LNCaP clone FGC (cell line): ENCODE data around the gene LIPG.

Experiments
- DNase-seq: peaks from one replicate; pipeline ENCODE4 v3.0.0-alpha.2; 2011; ENCODE audit warnings: low read depth
- H3K4me3 ChIP-seq: 2 replicates; pipeline ENCODE4 v1.5.1; 2011; ENCODE audit warnings: mild to moderate bottlenecking, low read depth, low read length, control low read depth
- TF ChIP-seq, protein P1 (sequence below): IDR thresholded peaks from 2 replicates; pipeline ENCODE4 v1.5.1; 2012; ENCODE audit warnings: mild to moderate bottlenecking; ENCODE audit not compliant: control insufficient read depth, insufficient read depth; ENCODE audit errors: extremely low read depth

The LIPG gene

DNA sequence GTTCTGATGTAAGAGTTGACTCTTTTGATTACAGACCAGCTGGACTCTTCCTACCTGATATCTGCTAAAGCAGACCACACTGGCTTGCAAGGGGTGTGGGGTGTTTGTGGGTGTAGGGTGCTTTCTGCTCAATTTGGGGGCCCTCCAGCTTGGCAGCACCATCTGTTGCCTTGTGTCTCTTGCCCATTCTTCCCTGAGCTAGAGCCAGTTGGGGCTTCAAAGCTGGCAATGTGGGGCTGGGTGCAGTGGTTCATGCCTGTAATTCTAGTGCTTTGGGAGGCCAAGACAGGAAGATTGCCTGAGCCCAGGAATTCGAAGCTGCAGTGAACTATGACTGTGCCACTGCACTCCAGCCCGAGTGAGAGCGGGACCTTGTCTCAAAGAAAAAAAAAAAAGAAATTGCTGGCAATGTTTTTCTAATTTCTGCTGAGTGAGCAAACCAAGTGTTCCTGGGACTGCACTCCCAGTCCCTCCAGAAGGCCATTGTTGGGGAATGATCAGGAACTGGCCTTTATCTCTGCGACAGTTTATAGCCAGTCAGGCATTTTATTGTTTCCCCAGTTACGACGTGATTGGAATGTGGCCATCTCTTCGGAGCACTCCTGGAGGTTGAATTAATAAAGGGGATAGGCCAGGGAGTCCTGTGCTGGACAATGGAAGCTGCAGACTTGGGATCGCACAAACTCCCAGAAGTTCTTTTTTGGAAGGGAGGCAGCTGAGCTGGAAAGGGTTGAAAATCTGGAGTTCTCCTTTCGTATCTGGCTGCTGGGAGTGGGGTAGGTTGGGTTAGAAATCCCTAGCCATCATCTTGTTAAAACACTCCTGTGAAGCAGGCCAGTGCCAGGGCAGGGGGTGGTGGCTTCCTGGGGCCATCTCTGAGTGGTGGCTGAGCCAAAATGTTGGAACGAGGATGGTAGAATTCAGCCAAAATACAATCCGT is 57.2 kb downstream of the LIPG start:
- no peak overlapping the region for H3K4me3 ChIP-seq
- DNase-seq, result peak; percentile 54
- TF ChIP-seq, protein P1, sequence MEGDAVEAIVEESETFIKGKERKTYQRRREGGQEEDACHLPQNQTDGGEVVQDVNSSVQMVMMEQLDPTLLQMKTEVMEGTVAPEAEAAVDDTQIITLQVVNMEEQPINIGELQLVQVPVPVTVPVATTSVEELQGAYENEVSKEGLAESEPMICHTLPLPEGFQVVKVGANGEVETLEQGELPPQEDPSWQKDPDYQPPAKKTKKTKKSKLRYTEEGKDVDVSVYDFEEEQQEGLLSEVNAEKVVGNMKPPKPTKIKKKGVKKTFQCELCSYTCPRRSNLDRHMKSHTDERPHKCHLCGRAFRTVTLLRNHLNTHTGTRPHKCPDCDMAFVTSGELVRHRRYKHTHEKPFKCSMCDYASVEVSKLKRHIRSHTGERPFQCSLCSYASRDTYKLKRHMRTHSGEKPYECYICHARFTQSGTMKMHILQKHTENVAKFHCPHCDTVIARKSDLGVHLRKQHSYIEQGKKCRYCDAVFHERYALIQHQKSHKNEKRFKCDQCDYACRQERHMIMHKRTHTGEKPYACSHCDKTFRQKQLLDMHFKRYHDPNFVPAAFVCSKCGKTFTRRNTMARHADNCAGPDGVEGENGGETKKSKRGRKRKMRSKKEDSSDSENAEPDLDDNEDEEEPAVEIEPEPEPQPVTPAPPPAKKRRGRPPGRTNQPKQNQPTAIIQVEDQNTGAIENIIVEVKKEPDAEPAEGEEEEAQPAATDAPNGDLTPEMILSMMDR, result no peak

DNA sequence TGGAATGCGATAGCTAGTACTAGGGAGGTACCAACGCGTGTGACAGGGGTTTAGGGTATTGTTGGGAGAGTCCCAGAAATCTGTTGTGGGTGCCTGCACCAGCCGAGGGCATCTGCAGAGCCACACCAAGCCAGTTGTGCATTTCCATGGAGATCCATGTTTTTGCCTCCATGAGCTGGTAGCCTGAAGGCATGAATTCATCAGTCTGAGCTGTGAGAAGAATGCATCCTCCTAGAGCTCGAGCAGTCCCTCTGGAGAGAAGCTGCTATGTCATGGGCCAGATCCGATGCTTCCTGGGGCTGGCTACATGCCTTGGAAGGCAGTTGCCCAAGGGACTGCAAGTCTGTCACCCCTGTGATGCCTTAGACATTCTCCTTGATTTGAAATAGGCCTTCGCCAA is 57.9 kb downstream of the LIPG start:
- no peak for DNase-seq
- TF ChIP-seq, protein P1, result no peak
- H3K4me3 ChIP-seq, result no peak overlapping the region

DNA sequence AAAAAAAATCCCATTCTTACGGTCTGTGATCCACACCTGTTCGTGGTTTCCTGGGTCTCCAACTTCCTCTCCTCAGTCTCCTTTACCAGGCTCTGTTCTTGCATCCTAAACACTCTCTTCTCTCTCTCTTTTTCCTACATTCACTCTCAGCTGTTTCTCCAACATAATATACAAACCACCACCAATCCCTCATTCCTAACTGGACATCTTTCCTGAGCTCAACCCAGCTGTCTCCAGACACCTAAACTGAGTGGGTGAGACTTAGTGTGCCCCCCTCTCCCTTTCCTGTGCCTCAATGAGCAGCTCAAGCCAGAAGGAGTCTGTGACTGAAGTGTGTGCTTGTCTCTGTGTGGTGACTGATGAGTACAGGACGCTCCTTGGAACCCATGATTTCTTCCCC is 59.4 kb downstream of the LIPG start:
- H3K4me3 ChIP-seq, result no peak overlapping the region
- no peak for DNase-seq
- TF ChIP-seq, protein P1, result no peak

DNA sequence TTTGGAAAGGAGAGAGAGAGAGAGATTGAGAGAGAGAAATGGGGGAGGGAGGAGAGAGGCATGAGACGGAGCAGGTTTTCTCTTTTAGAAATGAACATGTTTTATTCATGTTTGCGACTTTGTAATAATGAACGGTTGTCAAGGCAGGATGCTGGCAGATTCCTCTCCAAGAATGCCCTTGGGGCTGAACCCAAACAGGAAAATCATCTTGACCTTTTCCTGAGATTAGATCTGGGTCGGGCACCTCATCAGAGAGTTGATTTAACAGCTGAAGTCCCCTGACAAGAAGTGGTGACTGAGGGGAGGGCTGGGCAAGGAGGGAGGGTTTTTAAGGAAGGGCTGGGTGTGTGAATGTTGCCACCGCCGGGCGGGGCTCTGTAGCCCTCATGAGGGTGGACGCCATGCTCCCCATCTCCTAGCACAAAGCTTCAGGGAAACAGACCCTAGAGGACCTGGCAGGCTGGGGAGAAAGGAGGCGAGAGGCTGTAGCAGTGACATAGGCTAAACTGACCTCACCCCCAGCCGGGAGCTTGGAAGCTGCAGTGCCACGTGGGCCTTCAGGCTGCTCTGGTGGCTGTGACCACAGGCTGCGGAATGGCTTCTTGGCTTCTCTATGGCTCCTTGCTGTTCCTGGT is 60.0 kb downstream of the LIPG start:
- no peak for DNase-seq
- TF ChIP-seq, protein P1, result no peak
- no peak overlapping the region for H3K4me3 ChIP-seq

DNA sequence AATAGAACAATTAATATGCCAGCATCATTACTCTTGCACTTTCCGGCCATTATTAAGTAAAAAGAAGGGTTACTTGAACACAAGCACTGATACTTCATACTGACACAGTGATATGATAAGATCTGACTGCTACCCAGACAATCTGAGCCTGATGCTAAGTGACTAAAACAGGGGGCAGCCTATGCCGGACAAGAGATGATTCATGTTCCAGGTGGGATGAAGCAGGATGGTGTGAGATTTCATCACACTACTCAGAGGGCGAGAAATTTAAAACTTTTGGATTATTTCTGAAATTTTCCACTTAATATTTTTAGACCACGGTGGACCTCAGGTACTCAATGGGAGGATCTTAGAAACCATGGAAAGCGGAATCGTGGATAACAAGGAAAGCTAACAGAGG is 61.7 kb downstream of the LIPG start:
- TF ChIP-seq, protein P1, result no peak
- H3K4me3 ChIP-seq, result no peak overlapping the region
- DNase-seq, result no peak

DNA sequence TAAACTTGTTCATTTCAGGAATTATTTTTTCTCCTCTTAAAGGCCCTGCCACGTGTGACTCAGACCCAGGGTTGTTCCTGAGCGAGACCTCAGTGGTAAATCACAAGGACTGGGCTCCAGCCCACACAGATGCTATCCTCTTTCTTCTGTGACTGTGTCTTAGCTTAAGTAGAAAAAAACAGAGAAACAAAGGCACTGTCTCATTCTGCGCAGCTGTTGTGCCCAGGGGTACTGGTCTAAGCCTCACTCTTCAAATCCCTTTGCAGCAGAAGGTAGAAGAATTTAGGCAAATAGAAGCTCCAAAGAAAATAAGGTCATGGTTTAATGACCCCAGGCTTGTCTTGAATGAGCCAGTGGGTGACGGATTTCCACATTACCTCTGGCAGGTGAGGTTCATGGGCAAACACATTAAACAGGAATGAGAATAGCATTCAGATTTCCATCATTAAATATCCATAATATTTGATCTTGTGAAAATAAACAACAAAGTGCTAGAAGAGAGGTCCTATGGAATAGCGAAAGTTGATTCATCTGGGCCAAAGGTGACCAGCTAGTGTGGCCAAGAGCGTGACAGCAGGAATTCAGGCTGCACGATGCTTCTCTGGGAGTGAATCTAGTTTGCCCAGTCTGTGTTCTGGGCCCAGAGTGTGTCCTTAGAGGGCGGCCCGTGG is 63.3 kb downstream of the LIPG start:
- DNase-seq, result peak; percentile 27
- H3K4me3 ChIP-seq, result no peak overlapping the region
- TF ChIP-seq, protein P1, result no peak
